Suprapubic skin (tissue), 4 donors: ENCODE results near the gene MAJIN. TPM values are rescaled to one million over a fixed set of nuclear protein-coding genes. Genes with fewer than 3 reads are reported as not detected.

Experiments used
- DNase-seq, 2 donors: peaks; one replicate each; pipeline ENCODE4 v3.0.0-alpha.2; 2019; ENCODE audit warnings: low spot score in 2 of 2
- H3K27ac ChIP-seq: fragments of 200-600 bp; sonication (generic); one replicate; pipeline ENCODE4 v1.5.1; 2019
- H3K27me3 ChIP-seq: fragments of 200-600 bp; sonication (generic); one replicate; pipeline ENCODE4 v1.5.1; 2019
- H3K36me3 ChIP-seq: fragments of 200-600 bp; sonication (generic); one replicate; pipeline ENCODE4 v1.5.1; 2019
- H3K4me1 ChIP-seq: fragments of 200-600 bp; sonication (generic); one replicate; pipeline ENCODE4 v1.5.1; 2019
- H3K4me3 ChIP-seq: fragments of 200-600 bp; sonication (generic); one replicate; pipeline ENCODE4 v1.5.1; 2019; ENCODE audit warnings: mild to moderate bottlenecking
- H3K9me3 ChIP-seq: fragments of 200-600 bp; sonication (generic); one replicate; pipeline ENCODE4 v1.5.1; 2019
- EP300 ChIP-seq: sonication (generic); formaldehyde crosslinking; IDR thresholded peaks from one replicate; pipeline ENCODE4 v1.6.1; 2017; ENCODE audit warnings: antibody characterized with exemption
- POLR2A ChIP-seq, 2 donors: fragments of 450-650 bp; IDR thresholded peaks; one replicate each; pipeline ENCODE4 v1.6.1; 2017; ENCODE audit warnings: antibody characterized with exemption in 2 of 2, mild to moderate bottlenecking in 2 of 2, moderate library complexity in 2 of 2
- POLR2AphosphoS5 ChIP-seq, 3 donors: sonication (generic); formaldehyde crosslinking; IDR thresholded peaks; one replicate each; pipeline ENCODE4 v1.6.1; 2017; ENCODE audit warnings: antibody characterized with exemption in 3 of 3
- WGBS: methylation state at CpG from one replicate; pipeline ENCODE4 v1.1.5; 2018; 5-methylcytosine and 5-hydroxymethylcytosine counted together
- total RNA-seq, 4 donors: library from RNA; depleted of rRNA; stranded (reverse); fragments of >200 nt; gene quantifications; one replicate each; pipeline ENCODE4 v1.1.0, GENCODE V29; 2016
- TF ChIP-seq, protein P1 (sequence below), 2 donors: fragments of 200-600 bp in 1 of 2; fragments of 450-650 bp in 1 of 2; sonication (generic) in 1 of 2; IDR thresholded peaks; one replicate each; pipeline ENCODE4 v1.5.1; 2016 to 2019; ENCODE audit warnings: antibody characterized with exemption in 2 of 2, mild to moderate bottlenecking in 1 of 2, moderate library complexity in 1 of 2

Gene MAJIN
- total RNA-seq, 4 donors from 2014 or later = not detected

DNA sequence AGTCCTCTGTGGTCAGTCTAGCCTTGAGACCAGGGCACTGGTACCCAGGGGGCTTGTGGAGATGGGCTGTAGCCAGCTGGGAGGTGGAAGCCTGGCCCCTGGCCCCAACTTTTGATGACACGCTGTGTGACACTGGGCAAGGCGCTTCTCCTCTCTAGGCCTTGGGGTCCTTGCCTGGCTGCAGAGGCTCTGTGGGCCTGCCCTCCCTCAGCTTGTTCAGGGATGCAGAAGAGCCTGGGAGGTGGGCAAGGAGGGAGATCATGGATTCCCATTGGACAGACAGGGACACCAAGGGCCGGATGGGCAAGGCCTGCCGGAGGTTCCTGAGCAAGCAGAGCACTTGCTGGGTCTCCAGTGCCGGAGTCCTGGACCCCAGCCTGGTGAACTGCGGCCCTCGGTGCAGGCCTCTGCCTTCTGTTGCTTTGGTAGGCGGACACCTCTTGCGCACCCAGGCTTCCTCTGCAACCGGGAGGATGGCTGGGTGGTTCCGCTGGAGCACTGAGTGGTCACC is 48.7 kb downstream of the MAJIN start:
- Histone ChIP-seq H3K4me1 (peaks cover 29% of the 10 kb centered on the region), H3K36me3 (peaks cover 3% of the 10 kb centered on the region), H3K27ac (no peak overlapping the region), H3K4me3 (no peak overlapping the region), H3K27me3 (no peaks in the 10 kb centered on the region), H3K9me3 (no peaks in the 10 kb centered on the region)
- DNase-seq = peak in 1 of 2 donors; percentile 77
- WGBS = 86% methylated on average over 7 of the region's 11 CpGs
- TF ChIP-seq POLR2AphosphoS5 (IDR thresholded peaks at IDR 0.05) (no peak), POLR2A (IDR thresholded peaks at IDR 0.05) (no peak), EP300 (no peak)
- TF ChIP-seq, protein P1, sequence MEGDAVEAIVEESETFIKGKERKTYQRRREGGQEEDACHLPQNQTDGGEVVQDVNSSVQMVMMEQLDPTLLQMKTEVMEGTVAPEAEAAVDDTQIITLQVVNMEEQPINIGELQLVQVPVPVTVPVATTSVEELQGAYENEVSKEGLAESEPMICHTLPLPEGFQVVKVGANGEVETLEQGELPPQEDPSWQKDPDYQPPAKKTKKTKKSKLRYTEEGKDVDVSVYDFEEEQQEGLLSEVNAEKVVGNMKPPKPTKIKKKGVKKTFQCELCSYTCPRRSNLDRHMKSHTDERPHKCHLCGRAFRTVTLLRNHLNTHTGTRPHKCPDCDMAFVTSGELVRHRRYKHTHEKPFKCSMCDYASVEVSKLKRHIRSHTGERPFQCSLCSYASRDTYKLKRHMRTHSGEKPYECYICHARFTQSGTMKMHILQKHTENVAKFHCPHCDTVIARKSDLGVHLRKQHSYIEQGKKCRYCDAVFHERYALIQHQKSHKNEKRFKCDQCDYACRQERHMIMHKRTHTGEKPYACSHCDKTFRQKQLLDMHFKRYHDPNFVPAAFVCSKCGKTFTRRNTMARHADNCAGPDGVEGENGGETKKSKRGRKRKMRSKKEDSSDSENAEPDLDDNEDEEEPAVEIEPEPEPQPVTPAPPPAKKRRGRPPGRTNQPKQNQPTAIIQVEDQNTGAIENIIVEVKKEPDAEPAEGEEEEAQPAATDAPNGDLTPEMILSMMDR (IDR thresholded peaks at IDR 0.05) = no peak

- peaks cover 38% of the 10 kb centered on the region for H3K4me1 ChIP-seq
- H3K27me3 ChIP-seq = no peaks in the 10 kb centered on the region
- no peak overlapping the region for H3K4me3 ChIP-seq
- DNase-seq = peak in 1 of 2 donors; percentile 59
- no peak overlapping the region for H3K27ac ChIP-seq
- TF ChIP-seq, protein P1 (IDR thresholded peaks at IDR 0.05) = no peak
- TF ChIP-seq POLR2AphosphoS5 (IDR thresholded peaks at IDR 0.05) = no peak
- no peak for TF ChIP-seq POLR2A (IDR thresholded peaks at IDR 0.05)
- TF ChIP-seq EP300 = no peak
- H3K36me3 ChIP-seq = no peaks in the 10 kb centered on the region
- H3K9me3 ChIP-seq = no peaks in the 10 kb centered on the region
- 100% methylated on average over 2 of the region's 3 CpGs for WGBS
These were observed 50.5 kb downstream of the MAJIN start for GRCh38 chr11:64921384-64921783.

- H3K4me3 ChIP-seq = no peak overlapping the region
- DNase-seq = no peak
- H3K27ac ChIP-seq = no peak overlapping the region
- H3K9me3 ChIP-seq = no peaks in the 10 kb centered on the region
- H3K4me1 ChIP-seq = peaks cover 40% of the 10 kb centered on the region
- no peaks in the 10 kb centered on the region for H3K27me3 ChIP-seq
- TF ChIP-seq POLR2AphosphoS5 (IDR thresholded peaks at IDR 0.05) = no peak
- TF ChIP-seq POLR2A (IDR thresholded peaks at IDR 0.05) = no peak
- H3K36me3 ChIP-seq = no peaks in the 10 kb centered on the region
- WGBS = 90% methylated on average over 2 of the region's 2 CpGs
These were observed 51.8 kb downstream of the MAJIN start for GRCh38 chr11:64920124-64920523.

DNA sequence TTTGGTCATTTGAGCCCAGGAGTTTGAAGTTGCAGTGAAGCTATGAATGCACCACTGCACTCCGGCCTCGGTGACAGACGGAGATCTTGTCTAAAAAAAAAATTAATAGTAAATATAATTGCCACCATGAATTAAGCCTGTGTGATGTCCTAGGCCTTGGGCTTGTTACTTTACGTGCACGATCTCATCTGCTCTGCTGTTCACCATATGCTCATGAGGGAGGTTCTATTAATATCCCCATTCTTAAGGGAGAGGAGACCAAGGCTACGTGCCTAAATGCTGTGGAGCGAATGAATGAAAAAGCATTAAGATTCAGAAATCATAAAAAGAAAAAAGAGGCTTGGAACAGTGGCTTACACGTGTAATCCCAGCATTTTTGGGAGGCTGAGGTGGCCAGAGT is 52.3 kb downstream of the MAJIN start:
- H3K4me1 ChIP-seq = peaks cover 39% of the 10 kb centered on the region
- no peak for DNase-seq
- whole genome bisulfite sequencing = 77% methylated on average over 8 of the region's 8 CpGs
- TF ChIP-seq POLR2A (IDR thresholded peaks at IDR 0.05) (no peak), EP300 (no peak), POLR2AphosphoS5 (IDR thresholded peaks at IDR 0.05) (no peak)
- TF ChIP-seq, protein P1 (IDR thresholded peaks at IDR 0.05) = no peak
- no peaks in the 10 kb centered on the region for H3K36me3 ChIP-seq
- H3K27ac ChIP-seq = no peak overlapping the region
- H3K27me3 ChIP-seq = no peaks in the 10 kb centered on the region
- H3K9me3 ChIP-seq = no peaks in the 10 kb centered on the region
- H3K4me3 ChIP-seq = no peak overlapping the region

- peaks cover 13% of the 10 kb centered on the region for H3K36me3 ChIP-seq
- H3K9me3 ChIP-seq = no peaks in the 10 kb centered on the region
- peak overlapping the region; percentile 44 for H3K27ac ChIP-seq
- TF ChIP-seq POLR2AphosphoS5 (IDR thresholded peaks at IDR 0.05) (no peak), POLR2A (IDR thresholded peaks at IDR 0.05) (no peak)
- H3K4me1 ChIP-seq = peaks cover 34% of the 10 kb centered on the region
- H3K4me3 ChIP-seq = peak overlapping the region; percentile 93
- 21% methylated on average over 4 of the region's 4 CpGs for WGBS
- DNase-seq = no peak
- no peaks in the 10 kb centered on the region for H3K27me3 ChIP-seq
These were observed 53.9 kb downstream of the MAJIN start for GRCh38 chr11:64918017-64918416.

DNA sequence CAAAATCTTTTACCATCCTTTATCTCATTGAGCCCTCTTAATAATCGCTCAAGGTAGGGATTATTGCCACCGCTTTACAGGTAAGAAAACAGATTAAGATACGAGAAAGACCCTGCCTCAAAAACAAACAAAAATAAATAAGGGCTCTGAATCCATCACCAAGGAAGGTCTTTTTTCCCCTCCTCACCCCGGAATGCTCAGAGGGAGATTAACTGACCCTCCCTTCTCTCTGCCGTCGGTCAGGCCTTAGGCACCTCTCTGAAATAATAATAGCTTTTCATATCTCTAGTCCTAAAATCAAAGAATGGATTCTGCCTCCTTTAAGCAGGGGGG is 54.3 kb downstream of the MAJIN start:
- no peaks in the 10 kb centered on the region for H3K27me3 ChIP-seq
- no peak for TF ChIP-seq POLR2A (IDR thresholded peaks at IDR 0.05)
- TF ChIP-seq POLR2AphosphoS5 (IDR thresholded peaks at IDR 0.05) = no peak
- TF ChIP-seq, protein P1 (IDR thresholded peaks at IDR 0.05) = no peak
- TF ChIP-seq EP300 = no peak
- peaks cover 34% of the 10 kb centered on the region for H3K4me1 ChIP-seq
- H3K27ac ChIP-seq = peak overlapping the region; percentile 44
- H3K4me3 ChIP-seq = peak overlapping the region; percentile 93
- H3K9me3 ChIP-seq = no peaks in the 10 kb centered on the region
- H3K36me3 ChIP-seq = peaks cover 17% of the 10 kb centered on the region
- no peak for DNase-seq
- WGBS = 3% methylated on average over 6 of the region's 6 CpGs
